Subcutaneous abdominal adipose tissue (tissue), 5 donors: Measurements from ENCODE around the gene HS6ST1.

Source experiments
- H3K27ac ChIP-seq: one replicate; pipeline ENCODE4 v1.7.0; 2013; ENCODE audit warnings: low read depth, mild to moderate bottlenecking, inconsistent platforms, low read length, moderate library complexity
- H3K27me3 ChIP-seq, 5 donors: one replicate each; pipeline ENCODE4 v1.7.0; 2013; ENCODE audit warnings: low read length in 5 of 5, inconsistent platforms in 1 of 5; ENCODE audit not compliant: control insufficient read depth in 5 of 5, insufficient read depth in 4 of 5
- H3K36me3 ChIP-seq, 5 donors: one replicate each; pipeline ENCODE4 v1.7.0; 2013; ENCODE audit warnings: low read length in 5 of 5; ENCODE audit not compliant: control insufficient read depth in 5 of 5, insufficient read depth in 5 of 5
- H3K4me1 ChIP-seq, 5 donors: one replicate each; pipeline ENCODE4 v1.7.0; 2013; ENCODE audit warnings: low read length in 5 of 5, mild to moderate bottlenecking in 3 of 5, moderate library complexity in 1 of 5; ENCODE audit not compliant: control insufficient read depth in 5 of 5, insufficient read depth in 5 of 5
- H3K4me3 ChIP-seq, 5 donors: one replicate each; pipeline ENCODE4 v1.7.0; 2013; ENCODE audit warnings: low read length in 5 of 5, low read depth in 1 of 5
- H3K9ac ChIP-seq, 5 donors: one replicate each; pipeline ENCODE4 v1.7.0; 2013; ENCODE audit warnings: low read length in 5 of 5, mild to moderate bottlenecking in 4 of 5, moderate library complexity in 3 of 5
- H3K9me3 ChIP-seq, 5 donors: one replicate each; pipeline ENCODE4 v1.7.0; 2013; ENCODE audit warnings: low read length in 5 of 5; ENCODE audit not compliant: control insufficient read depth in 5 of 5
- donor health status: healthy.
- donor health status: healthy.
- donor health status: healthy.
- donor health status: healthy.
- donor health status: healthy.

Gene HS6ST1

GRCh38 chr2:128282976-128283810, 35.5 kb downstream of the HS6ST1 start:
- no peaks in the 10 kb centered on the region for H3K9me3 ChIP-seq
- H3K27ac ChIP-seq, result no peak overlapping the region
- peak overlapping the region in 1 of 5 donors; percentile 19 for H3K4me3 ChIP-seq
- no peak overlapping the region for H3K9ac ChIP-seq
- no peaks in the 10 kb centered on the region for H3K27me3 ChIP-seq
- peaks cover 0 to 9% (median 0%) of the 10 kb centered on the region in 5 donors for H3K36me3 ChIP-seq
- H3K4me1 ChIP-seq, result peaks cover 17 to 81% (median 74%) of the 10 kb centered on the region in 5 donors

GRCh38 chr2:128282246-128282975, 36.3 kb downstream of the HS6ST1 start:
- peak overlapping the region in 2 of 5 donors; percentile 19 to 32 for H3K4me3 ChIP-seq
- peaks cover 0 to 4% (median 2%) of the 10 kb centered on the region in 5 donors for H3K36me3 ChIP-seq
- H3K27ac ChIP-seq, result no peak overlapping the region
- H3K4me1 ChIP-seq, result peaks cover 17 to 73% (median 66%) of the 10 kb centered on the region in 5 donors
- no peaks in the 10 kb centered on the region for H3K27me3 ChIP-seq
- H3K9ac ChIP-seq, result peak overlapping the region in 1 of 5 donors; percentile 23
- H3K9me3 ChIP-seq, result no peaks in the 10 kb centered on the region

GRCh38 chr2:128281852-128282245, 36.8 kb downstream of the HS6ST1 start:
- H3K27ac ChIP-seq, result no peak overlapping the region
- peak overlapping the region in 1 of 5 donors; percentile 23 for H3K9ac ChIP-seq
- no peaks in the 10 kb centered on the region for H3K27me3 ChIP-seq
- H3K36me3 ChIP-seq, result peaks cover 0 to 4% (median 2%) of the 10 kb centered on the region in 5 donors
- peaks cover 15 to 67% (median 60%) of the 10 kb centered on the region in 5 donors for H3K4me1 ChIP-seq
- H3K9me3 ChIP-seq, result no peaks in the 10 kb centered on the region
- peak overlapping the region in 2 of 5 donors; percentile 19 to 32 for H3K4me3 ChIP-seq

- Histone ChIP-seq H3K27me3 (no peaks in the 10 kb centered on the region), H3K4me3 (no peak overlapping the region), H3K27ac (no peak overlapping the region), H3K4me1 (peaks cover 9 to 58% (median 51%) of the 10 kb centered on the region in 5 donors), H3K9me3 (no peaks in the 10 kb centered on the region), H3K36me3 (peaks cover 0 to 4% (median 2%) of the 10 kb centered on the region in 5 donors), H3K9ac (peak overlapping the region in 1 of 5 donors; percentile 14)
These were observed 37.8 kb downstream of the HS6ST1 start for GRCh38 chr2:128280901-128281321.

- no peak overlapping the region for H3K27ac ChIP-seq
- H3K9ac ChIP-seq, result peak overlapping the region in 1 of 5 donors; percentile 14
- no peaks in the 10 kb centered on the region for H3K27me3 ChIP-seq
- peaks cover 0 to 5% (median 4%) of the 10 kb centered on the region in 5 donors for H3K9me3 ChIP-seq
- peak overlapping the region in 1 of 5 donors; percentile 21 for H3K4me3 ChIP-seq
- peaks cover 9 to 52% (median 48%) of the 10 kb centered on the region in 5 donors for H3K4me1 ChIP-seq
- peaks cover 0 to 9% (median 6%) of the 10 kb centered on the region in 5 donors for H3K36me3 ChIP-seq
These were observed 38.4 kb downstream of the HS6ST1 start for GRCh38 chr2:128280158-128280871.

- Histone ChIP-seq H3K4me1 (peaks cover 9 to 46% (median 43%) of the 10 kb centered on the region in 5 donors), H3K27me3 (no peaks in the 10 kb centered on the region), H3K36me3 (peaks cover 0 to 13% (median 6%) of the 10 kb centered on the region in 5 donors), H3K4me3 (peak overlapping the region in 1 of 5 donors; percentile 21), H3K27ac (no peak overlapping the region), H3K9ac (no peak overlapping the region), H3K9me3 (peaks cover 0 to 7% (median 4%) of the 10 kb centered on the region in 5 donors)
These were observed 38.9 kb downstream of the HS6ST1 start for GRCh38 chr2:128279786-128280157.

- Histone ChIP-seq H3K36me3 (peaks cover 0 to 13% (median 6%) of the 10 kb centered on the region in 5 donors), H3K4me3 (no peak overlapping the region), H3K9me3 (peaks cover 0 to 7% (median 4%) of the 10 kb centered on the region in 5 donors), H3K27me3 (no peaks in the 10 kb centered on the region), H3K9ac (no peak overlapping the region), H3K27ac (no peak overlapping the region), H3K4me1 (peaks cover 9 to 45% (median 41%) of the 10 kb centered on the region in 5 donors)
These were observed 39.7 kb downstream of the HS6ST1 start for GRCh38 chr2:128279009-128279408.

GRCh38 chr2:128277961-128278681, 40.5 kb downstream of the HS6ST1 start:
- no peak overlapping the region for H3K27ac ChIP-seq
- H3K4me1 ChIP-seq, result peaks cover 9 to 39% (median 37%) of the 10 kb centered on the region in 5 donors
- H3K4me3 ChIP-seq, result no peak overlapping the region
- peaks cover 0 to 7% (median 4%) of the 10 kb centered on the region in 5 donors for H3K9me3 ChIP-seq
- peaks cover 0 to 13% (median 9%) of the 10 kb centered on the region in 5 donors for H3K36me3 ChIP-seq
- no peaks in the 10 kb centered on the region for H3K27me3 ChIP-seq
- no peak overlapping the region for H3K9ac ChIP-seq
